IPS-NIHi7 (cell line): Measurements from ENCODE around the gene SVIP.
A peak's percentile ranks its signal among the peaks of the same experiment; 100 is the strongest.

ENCODE experiments used
- DNase-seq: peaks from one replicate; pipeline ENCODE4 v3.0.0; 2012; ENCODE audit warnings: mixed read lengths; ENCODE audit errors: extremely low spot score

Gene SVIP

DNA sequence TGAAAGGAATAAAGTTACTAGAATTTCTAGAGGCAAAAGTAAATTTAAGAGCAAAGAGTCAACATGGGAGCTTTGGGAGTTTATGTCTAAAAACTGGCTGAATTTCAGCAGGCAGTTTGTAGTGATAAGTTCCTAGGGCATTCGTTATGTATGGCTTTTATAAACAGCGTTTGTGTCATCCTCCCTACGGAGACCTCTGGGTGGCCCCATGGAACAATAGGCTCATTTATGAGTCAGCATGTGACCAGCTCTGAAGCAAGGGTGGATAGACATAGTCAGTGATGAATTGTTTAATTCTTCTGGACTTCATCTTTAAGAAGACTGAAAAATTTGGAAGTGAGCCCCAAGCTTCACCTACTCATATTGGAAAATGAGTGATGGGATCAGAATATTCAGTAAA is 37.1 kb downstream of the SVIP start:
- no peak for DNase-seq

DNA sequence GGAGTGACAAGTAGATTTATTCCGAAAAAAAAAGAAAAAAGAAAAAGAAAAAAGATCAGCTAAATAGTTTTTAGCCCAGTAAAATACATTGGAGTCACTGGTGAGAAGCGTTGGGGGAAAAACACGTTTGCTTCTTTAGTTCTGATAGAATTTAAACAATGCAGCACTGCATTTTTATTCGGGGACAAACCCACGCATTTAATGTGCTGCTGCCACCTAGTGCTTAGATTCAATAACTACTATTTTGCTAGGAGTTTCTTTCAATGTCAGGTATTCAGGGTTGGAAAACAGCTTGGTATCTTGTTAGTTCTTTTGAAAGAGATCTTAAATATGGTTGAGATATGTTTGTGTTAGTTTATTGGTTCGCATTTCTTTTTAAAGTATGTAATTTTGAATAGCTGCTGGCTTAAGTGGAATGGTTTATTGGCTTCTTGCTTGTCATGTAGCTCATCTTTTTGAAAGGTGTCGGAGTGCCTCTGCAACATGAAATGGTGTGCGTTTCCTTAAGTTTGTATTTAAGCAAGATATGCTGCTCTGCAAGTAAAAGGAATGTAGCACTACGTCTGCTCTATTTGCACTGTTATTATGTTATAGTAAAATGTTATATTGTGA is 41.9 kb downstream of the SVIP start:
- DNase-seq = peak; percentile 39

DNA sequence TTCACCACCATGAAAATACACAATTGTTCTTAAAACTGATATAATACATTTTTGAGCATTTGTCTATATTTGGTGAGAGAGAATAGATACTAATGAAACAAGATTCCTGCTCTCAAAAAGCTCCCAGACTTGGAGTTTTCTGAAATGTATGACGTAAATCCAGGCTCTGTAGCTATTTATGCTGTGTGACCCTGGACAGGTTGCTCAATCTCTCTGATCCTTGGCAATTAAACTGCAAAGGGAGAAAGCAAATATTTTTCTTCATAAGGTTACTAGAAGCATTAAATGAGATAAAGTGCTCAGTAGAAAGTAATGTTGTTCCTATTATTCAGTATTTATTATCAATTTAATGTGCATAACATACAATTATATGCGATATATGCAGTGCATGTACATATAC is 42.5 kb downstream of the SVIP start:
- no peak for DNase-seq

DNA sequence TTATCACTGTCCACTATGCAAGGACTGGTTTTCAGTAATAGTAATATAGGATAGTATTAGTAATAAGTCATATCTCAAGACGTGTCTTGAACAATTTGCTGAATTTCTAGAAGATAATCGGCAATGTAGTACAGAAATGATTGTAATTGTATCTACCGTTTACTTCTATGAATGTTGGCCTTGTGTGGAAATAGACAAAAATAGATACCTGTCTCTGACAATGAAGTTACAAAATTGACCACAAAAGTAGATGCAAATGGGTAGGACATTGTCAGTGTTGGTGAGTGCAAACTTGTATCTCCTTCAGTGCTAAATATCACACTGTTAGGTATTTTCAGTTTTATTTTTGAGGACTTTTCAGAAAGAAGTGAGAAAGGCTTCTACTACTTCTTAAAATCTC is 43.1 kb downstream of the SVIP start:
- no peak for DNase-seq

DNA sequence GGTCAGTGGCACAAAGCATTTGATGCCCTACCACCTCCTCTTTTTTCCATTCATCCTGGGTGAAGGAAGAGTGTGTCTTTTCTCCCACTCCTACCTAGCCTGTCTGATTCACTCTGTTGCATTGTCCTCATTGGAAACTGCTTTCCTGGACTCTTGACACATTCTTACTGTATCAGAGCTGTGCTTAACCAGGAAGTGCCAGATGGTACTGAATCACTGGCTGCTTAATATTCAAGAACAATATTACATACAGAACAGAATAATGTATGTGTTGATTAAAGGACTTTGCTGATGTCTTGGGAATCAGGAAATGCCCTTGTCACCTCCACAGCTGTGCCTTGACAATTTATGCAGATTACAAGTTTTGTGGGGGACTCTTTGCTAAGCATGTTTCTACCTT is 44.4 kb downstream of the SVIP start:
- no peak for DNase-seq

DNA sequence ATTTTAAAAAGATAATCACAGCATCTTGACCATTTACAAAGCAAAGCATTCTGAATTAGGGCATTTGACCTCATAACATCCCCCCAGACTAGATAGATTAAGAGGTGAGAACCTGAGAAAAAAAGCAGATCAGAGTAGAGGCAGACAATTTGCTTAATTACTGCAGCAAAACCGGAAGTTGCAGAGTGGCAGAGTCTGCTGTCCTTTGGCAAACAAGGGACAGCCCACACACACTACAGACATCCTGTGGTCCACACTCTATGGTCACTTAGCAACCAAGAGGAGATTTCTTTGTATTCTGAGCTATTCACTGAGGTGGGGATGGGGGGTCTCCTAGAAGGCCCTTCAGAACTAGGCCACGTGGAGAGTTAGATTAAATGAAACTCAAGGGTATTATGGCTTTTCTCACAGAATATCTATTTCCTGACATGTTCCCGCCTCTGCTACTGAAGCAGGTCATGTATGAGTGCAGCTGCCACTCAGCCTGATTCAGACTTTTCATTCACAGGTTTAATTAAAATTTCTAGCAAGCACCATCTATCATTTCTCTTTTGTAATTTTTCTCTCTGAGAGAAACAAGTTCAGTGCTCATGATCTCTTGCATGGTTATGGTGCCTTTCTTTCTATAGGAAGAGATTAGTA is 48.5 kb downstream of the SVIP start:
- DNase-seq = peak; percentile 7

DNA sequence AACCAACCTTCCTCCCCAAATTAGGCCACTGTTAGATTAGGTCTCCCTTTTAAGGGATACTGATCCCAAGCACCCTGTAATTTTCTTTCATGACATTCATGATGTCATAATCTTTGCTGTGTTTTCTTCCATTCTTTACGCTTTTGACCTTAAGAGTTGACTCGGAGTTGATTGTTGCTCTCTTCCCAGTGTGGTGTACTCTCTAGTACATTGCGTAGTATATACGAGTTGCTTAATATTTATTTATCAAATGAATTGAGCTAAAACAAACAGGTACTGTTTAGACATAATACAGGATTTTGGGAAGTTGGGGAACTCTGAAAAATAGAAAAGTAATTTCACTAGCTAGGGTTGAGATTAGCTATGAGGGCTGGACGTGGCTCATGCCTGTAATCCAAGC is 49.8 kb downstream of the SVIP start:
- DNase-seq = no peak

DNA sequence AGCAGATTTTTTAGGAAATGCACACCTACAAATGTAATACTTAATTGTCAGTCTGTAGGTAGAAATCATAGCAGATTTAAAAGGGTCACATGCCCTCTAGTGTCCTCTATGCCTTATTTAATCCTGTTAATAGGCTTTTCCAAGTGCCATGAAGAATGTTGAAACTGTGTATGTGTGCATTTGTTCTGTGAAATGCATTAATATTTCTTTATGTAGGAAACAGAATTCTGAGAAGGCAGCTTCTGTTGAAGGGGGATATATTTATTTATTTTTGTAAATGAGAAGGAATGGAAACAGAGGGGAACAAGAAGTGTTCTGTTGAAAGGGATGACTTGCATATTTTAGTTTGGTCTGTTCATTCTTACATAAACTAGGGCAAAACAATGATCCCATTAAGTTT is 51.0 kb downstream of the SVIP start:
- DNase-seq = peak; percentile 7

DNA sequence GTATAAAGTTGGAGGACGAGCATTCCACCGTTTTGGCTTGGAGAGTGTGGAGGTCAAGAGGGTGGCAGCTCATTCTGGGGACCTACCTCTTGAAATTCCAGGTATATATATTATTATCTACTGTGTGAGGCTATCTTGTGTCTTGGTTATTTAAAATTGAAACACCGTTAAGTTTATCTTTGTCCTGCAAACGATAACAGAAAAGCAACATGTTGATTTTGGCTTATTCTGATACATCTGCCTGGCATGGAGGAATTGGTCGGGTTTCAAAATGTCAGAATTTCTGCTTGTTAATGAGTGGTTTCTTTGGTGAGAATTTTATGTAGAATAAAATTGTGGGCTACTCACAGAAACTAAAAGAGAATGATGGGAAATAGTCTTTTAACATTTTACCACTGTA is 54.4 kb downstream of the SVIP start:
- no peak for DNase-seq

DNA sequence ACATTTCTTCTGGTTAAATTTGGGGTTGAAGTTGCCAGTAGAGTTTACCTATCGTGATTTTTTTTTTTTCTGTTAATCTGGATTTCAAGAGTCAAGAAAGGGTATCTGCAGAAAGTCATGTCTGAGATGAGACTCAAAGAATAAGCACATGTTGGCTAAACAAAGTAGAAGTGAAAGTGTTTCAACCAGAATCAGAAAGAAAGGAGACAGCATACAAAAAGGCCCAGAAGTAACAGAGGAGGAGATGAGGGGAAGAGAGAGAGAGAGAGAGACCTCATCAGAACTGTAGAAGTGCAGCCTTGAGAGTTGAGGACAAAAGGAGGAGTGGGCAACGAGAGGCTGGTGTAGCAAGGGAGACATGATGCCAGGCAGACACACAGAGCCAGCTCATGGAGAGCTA is 54.9 kb downstream of the SVIP start:
- no peak for DNase-seq

DNA sequence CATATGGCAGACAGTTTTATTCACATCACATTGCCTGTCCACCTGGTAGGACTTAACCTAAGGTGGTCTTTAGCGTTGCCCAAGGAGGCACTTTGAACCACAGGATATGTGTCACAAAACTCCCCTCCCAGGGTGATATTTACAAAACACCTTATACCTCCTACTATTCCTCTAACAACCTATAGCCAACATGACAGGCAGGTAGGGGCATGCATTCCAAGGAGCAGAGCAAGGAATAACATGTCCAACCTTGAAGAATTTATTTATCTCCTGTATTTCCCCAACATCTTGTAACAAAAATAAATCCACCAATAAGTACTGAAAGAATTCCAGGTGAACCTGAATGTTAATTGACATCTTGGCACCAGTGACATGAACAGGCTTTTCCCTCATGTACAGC is 60.5 kb downstream of the SVIP start:
- no peak for DNase-seq
